ENCODE data around the gene SETBP1.
"Not testable (repeated sequence)": the region's sequence is repeated elsewhere in the genome, so short reads cannot be mapped to it uniquely, and the experiment has no call there.

The SETBP1 gene

GRCh38 chr18:44704135-44704789 is 23.6 kb downstream of the SETBP1 start:
- no peak for DNase-seq (ENCODE audit: low read depth)

- no peak for DNase-seq (ENCODE audit: low read depth)
Measured at GRCh38 chr18:44705075-44705675, 24.5 kb downstream of the SETBP1 start.

GRCh38 chr18:44708451-44709083 is 27.9 kb downstream of the SETBP1 start:
- DNase-seq (ENCODE audit: low read depth): peak; percentile 25

GRCh38 chr18:44709307-44710126 is 28.8 kb downstream of the SETBP1 start:
- peak; percentile 47 for DNase-seq (ENCODE audit: low read depth)

- DNase-seq (ENCODE audit: low read depth): no peak
Measured at GRCh38 chr18:44710931-44711330, 30.2 kb downstream of the SETBP1 start.

GRCh38 chr18:44712025-44712424 is 31.3 kb downstream of the SETBP1 start:
- no peak for DNase-seq (ENCODE audit: low read depth)

GRCh38 chr18:44713435-44713834 is 32.7 kb downstream of the SETBP1 start:
- DNase-seq (ENCODE audit: low read depth): no peak

GRCh38 chr18:44714376-44714775 is 33.7 kb downstream of the SETBP1 start:
- no peak for DNase-seq (ENCODE audit: low read depth)

GRCh38 chr18:44715245-44715644 is 34.6 kb downstream of the SETBP1 start:
- DNase-seq (ENCODE audit: low read depth): peak; percentile 57

- DNase-seq (ENCODE audit: low read depth): no peak
Measured at GRCh38 chr18:44715842-44716241, 35.2 kb downstream of the SETBP1 start.

GRCh38 chr18:44716697-44717163 is 36.0 kb downstream of the SETBP1 start:
- DNase-seq (ENCODE audit: low read depth): no peak

- DNase-seq (ENCODE audit: low read depth): no peak
Measured at GRCh38 chr18:44719519-44720060, 38.9 kb downstream of the SETBP1 start.

GRCh38 chr18:44721748-44722147 is 41.1 kb downstream of the SETBP1 start:
- DNase-seq (ENCODE audit: low read depth): not testable (repeated sequence)

- DNase-seq (ENCODE audit: low read depth): no peak
Measured at GRCh38 chr18:44723411-44723810, 42.7 kb downstream of the SETBP1 start.

GRCh38 chr18:44724105-44724778 is 43.6 kb downstream of the SETBP1 start:
- DNase-seq (ENCODE audit: low read depth): no peak

- no peak for DNase-seq (ENCODE audit: low read depth)
Measured at GRCh38 chr18:44725300-44726058, 44.8 kb downstream of the SETBP1 start.

- DNase-seq (ENCODE audit: low read depth): no peak
Measured at GRCh38 chr18:44726059-44726421, 45.4 kb downstream of the SETBP1 start.

GRCh38 chr18:44727291-44727690 is 46.6 kb downstream of the SETBP1 start:
- DNase-seq (ENCODE audit: low read depth): no peak

- peak; percentile 72 for DNase-seq (ENCODE audit: low read depth)
Measured at GRCh38 chr18:44729631-44730101, 49.0 kb downstream of the SETBP1 start.

- DNase-seq (ENCODE audit: low read depth): no peak
Measured at GRCh38 chr18:44730803-44731529, 50.3 kb downstream of the SETBP1 start.
